HG03066 (cell line): Measurements from ENCODE around the gene HLTF.

Source experiments
- ATAC-seq: cut with Tn5 transposase; IDR thresholded peaks from one replicate; pipeline ENCODE4 v1.9.1; 2021; ENCODE audit warnings: low read depth; ENCODE audit not compliant: unreplicated experiment

The HLTF gene

DNA sequence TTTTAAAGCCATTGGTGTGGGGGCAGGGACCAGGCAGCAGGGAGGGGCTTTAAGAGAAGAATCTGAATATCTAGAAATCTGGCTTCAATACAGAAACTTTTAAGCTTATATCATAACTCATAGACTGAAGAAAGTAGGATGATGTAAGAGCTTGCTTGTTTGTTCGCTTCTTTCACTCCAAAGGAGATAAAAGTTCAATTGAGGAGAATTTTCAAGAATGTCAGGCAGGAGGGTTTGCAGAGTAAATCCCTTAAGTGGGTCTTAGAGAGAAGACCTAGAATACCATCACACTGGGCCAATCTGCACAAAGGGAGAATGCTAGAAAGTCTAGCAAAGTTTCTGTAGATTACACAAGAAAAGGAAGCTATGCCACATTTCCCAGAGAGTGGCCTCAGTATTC lies 4.1 kb upstream of the HLTF start:
- ATAC-seq, result no peak

DNA sequence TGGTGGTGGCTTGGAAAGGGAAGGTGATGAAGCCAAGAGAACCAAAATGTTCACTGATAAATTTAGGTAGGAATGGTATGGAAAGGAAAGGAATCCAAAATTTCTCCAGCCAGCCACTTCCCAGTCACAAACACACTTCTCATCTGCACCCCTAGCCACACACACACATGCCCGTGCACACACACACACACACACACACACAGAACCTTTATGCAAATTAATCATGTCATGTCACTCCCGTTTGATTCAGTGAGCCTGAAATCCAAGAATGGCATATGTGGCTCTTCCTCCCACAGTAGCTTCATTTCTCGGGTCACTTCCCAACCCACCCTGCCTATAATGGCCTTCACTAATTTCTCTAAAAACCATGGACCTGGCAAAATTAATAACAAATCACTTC lies 3.1 kb upstream of the HLTF start:
- no peak for ATAC-seq

DNA sequence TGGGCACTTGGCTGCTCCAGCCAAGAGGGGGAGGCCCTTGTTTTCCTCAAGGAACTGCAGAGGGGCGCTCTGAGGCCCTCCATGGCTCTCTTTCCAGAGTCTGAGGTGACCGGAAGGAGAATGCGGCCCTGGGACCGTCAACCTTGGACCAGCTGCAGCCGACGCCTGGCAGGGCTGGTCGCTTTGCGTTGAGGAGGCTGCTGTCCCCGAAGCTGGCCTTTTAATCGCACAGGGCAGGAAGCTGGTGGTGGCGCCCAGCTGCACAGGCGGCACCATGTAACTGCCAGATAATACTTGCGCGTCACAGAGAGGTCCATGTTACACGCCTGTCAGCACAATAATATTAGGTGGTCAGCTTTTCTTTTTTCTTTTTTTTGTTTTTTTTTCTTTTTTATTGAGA lies 875 bp upstream of the HLTF start:
- ATAC-seq, result no peak

DNA sequence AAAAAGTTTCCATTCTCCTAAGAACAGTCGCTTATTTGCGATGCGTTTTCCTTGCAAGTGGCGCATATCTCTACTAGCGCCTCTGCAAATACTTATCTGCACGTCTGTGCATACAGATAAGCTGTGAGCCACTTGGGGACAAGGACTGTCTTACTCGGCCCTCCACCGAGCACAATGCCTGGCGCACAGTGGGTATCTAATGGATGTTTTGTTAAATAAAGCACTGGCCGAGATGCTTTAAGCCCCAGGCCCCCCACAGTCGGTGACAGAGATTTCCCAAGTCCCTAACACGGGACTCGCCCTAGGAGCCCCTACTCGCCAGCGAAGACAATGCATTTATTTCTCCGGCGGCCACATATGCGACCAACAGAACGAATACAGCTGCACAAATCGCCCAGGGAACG lies 503 bp downstream of the HLTF start:
- ATAC-seq, result peak; percentile 41

DNA sequence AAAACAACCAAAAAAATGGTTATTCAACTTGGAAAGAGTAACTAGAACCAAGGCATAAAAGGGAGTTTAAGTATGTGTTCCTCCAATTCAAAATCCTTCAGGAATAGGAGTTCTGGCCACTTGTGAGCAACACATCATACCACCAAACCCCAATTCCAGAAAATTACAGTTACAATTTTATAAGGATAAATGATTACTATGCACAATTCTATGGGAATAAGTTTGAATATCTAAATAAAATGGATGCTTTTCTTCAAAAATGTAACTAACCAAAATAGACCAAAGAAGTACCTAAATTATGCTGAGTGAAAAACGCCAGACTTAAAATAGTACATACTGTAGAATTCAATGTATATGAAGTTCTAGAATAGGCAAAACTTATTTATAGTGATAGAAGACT lies 4.6 kb downstream of the HLTF start:
- ATAC-seq, result no peak

DNA sequence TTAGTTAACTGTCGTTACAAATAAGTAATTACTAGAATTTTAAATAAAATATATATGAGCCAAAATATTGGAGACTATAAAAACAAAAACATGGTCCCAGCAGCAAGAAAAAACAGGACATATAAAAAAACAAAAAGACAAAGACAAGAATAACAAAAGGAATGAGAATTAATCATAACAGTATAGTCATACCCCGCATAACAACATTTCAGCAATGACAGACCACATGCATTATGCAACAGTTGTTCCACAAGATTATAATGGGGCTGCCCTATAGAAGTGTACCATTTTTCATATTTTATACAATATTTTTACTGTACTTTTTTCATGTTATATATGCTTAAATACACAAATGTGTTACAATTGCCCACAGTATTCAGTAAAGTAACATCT lies 5.6 kb downstream of the HLTF start:
- no peak for ATAC-seq

DNA sequence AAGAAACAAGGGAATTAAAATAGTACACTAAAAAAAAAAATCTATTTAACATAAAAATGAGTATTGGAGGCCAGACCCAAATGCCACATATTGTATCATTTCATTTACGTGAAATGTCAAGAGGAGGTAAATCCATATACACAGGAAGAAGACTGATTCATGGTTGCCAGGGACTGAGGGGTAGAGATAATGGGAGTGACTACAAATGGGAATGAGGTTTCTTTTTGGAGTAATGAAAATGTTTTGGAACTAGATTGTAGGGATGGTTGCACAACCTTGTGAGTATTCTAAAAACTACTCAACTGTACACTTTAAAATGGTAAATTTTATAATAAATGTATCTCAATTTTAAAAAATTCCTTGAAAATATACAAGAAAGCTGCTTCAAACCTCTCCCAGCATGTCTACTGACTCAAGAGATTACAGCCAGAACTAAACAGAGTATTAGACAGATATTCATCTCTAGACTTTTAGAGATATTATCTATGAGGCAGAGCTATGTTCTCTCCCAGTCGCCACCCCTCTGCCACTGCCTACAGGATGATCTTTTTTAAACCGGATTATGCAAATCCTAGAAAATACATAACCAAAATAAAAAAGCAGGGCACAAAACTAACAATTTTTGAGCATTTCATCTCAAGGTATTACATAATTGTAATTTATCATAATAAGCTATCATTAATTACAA lies 6.2 kb downstream of the HLTF start:
- no peak for ATAC-seq

DNA sequence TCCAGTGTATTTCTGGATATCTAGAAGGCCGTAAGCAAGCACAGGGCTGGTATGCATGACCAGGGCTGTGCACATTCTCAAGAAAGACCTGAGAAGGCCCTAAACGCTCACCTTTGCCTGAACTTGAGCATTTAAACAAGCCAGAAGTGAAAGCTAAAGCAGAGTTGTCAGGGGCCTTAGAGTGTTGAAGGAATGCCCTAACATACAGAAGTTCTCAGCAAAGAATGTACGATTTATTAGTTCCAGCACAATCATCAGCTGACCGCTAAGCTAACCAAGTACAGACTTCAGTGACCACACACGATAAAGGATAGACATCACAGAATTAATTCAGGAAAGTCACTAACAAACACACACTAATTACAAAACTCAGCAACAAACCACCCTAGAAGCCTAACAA lies 8.7 kb downstream of the HLTF start:
- ATAC-seq, result no peak

DNA sequence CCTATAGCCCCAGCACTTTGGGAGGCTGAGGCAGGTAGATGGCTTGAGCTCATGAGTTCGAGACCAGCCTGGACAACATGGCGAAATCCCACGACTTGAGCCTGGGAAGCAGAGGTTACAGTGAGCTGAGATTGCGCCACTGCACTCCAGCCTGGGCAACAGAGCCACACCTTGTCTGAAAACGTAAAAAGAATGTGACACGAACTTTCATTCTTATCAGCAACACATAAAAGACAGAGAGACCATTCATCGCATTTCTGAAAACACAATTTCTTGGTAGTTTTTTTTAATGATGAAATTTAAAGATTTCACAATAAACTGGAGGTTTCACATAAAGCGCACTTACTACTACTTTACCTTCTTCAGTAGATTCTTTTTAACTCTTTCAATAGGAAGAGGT lies 18.4 kb downstream of the HLTF start:
- ATAC-seq, result no peak

DNA sequence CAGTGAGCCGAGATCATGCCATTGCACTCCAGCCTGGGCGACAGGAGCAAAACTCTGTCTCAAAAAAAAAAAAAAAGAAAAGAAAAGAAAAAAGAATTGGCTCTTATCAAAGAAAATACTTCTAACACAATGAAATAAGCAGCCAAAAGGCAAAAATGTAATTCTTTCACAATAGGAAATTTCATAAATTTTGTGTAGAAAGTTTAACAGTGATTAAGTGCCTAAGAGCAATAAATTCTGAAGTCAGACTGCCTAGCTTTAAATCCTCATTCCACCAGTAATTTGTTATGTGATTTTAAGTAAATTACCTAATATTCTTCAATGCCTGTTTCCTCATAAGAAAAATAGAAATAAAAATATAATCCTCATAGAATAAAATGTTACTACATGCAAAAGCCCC lies 24.6 kb downstream of the HLTF start:
- ATAC-seq, result no peak

DNA sequence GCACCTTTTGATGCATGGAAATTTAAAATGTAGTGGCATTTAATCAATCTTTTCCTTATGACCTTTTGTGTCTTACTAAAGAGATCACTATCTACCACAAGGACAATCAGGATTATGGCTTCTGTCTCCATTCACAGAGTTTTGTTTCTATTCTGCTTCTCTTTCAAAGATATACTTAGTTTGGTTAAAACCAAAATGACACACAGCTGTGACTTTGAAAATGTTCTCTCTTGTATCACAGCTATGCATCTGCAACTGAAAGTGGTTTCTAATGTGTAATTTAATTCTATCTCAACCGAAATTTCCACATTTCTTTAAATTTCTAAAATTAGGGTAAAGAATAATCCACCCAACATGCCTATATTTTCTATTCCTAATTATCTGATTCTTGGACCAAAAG lies 27.7 kb downstream of the HLTF start:
- peak; percentile 92 for ATAC-seq

DNA sequence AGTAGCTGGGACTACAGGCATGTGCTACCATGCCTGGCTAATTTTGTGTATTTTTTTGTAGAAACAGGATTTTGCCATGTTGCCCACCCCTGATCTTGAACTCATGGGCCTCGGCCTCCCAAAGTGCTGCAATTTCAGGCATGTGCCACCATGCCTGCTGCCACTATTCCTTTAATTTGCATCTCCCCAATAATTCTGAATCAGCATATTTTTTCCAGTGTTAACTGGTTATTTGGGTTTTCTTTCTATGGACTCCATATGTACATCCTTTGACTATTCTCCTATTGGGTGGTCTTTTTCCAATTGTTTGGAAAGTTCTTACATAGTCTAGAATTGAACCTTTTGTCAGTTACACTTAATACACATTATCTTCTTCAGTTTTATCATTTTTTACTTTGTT lies 28.1 kb downstream of the HLTF start:
- ATAC-seq, result no peak

DNA sequence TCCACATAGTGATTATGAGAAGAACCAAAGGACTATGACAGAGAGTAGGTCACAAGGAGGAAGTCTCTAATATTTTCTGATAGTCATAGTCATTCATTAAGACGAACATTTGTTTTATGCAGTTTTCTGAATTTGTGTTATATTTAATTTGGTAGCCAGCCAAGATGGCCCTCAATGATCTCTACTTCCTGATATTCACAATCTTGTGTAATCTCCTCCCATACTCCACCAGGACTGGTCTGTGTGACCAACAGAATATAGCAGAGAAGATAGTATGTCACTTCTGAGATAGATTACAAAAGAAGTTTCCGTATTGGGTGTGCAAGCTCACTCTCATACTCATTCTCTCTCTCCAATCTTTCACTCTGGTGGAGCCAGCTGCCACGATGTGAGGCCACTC lies 30.8 kb downstream of the HLTF start:
- ATAC-seq, result no peak

DNA sequence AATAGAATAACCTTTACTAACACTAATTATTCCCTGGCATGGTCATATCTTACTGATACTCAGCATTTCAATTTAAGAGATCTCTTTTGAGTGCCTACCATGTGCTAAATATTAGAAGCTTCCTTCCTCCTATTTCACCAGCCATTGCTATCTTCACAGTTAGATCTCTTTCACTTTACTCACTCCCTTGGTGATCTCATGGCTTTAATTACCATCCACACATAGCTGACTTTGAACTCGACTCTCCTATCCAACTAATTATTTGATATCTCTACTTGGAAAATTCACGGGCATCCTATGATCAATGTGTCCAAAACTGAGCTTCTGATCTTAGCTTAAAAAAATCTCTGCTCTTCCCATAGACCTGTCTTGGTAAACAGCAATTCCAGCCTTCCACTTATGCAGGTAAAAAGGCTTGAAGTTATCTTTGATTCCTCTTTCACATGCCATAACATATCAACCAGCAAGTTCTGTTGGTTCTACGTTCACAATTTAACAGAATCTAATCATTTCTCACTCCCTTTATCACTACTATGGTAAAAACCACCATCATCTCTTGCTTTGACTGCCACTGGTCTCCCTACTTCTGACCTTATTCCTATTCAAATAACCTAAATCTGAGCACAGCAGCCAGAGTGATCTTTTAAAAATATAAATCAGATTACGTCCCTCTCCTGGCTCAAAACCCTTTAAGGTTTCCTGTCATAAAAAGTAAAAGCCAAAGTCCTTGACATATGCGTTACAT lies 41.8 kb downstream of the HLTF start:
- ATAC-seq, result no peak

DNA sequence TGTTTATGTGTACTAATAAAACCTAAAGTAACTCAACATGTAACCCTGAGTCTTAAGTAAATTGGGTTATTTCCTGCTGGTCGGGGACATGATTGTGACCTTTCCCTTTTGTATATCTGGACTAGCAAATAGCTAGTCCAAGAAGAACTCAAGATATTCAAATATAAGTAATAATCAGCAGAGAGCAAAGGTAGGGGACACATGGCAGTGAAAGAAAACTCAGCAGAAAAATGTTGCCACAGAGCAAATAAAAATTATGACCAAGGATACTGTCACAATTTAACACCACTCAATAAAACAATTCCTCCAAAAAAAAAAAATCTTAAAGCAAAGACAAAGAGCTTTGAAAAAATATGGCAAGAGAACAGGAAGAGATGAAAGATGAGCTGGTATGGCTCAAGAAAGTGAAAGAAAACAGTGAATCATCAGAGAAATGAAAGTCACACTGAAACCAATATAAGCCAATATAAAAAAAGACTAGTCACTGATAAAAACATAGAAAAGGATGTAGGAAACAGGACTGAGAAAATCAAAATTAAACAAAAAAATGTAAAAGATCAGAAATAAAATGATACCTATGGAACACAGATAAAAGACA lies 43.4 kb downstream of the HLTF start:
- peak; percentile 96 for ATAC-seq

DNA sequence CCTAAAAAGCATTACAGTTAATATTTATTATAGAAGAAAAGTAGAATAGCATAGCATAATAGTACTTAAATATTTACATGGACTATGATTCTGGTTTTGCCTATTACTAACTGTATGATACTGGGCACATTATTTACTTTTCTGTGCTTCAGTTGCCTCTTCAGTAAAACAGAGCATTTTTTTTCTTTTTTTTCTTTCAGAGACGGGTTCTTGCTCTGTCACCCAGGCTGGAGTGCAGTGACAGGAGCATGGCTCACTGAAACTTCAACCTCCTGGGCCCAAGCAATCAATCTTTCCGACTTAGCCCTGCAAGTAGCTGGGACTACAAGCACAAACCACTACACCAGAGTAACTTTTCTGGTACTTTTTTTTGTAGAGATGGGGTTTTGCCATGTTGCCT lies 48.0 kb downstream of the HLTF start:
- no peak for ATAC-seq

DNA sequence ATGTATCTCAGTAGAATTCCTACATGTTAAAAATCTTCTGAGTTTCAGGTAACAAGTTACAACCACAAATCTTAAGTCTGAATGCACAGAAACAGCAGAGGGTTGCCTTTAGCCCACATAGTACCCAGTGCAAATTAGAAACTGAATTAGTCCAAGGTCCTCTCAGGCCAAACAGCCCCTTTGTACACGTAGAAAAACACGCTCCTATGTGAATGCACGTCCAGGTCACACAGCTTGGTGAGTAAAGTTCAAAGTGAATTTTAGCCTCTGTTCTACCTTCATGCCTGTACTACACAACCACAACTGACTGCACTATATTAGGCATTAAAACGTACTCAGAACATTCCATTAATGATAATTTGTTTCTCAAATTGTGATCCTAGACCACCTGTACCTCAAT lies 48.6 kb downstream of the HLTF start:
- ATAC-seq, result no peak

DNA sequence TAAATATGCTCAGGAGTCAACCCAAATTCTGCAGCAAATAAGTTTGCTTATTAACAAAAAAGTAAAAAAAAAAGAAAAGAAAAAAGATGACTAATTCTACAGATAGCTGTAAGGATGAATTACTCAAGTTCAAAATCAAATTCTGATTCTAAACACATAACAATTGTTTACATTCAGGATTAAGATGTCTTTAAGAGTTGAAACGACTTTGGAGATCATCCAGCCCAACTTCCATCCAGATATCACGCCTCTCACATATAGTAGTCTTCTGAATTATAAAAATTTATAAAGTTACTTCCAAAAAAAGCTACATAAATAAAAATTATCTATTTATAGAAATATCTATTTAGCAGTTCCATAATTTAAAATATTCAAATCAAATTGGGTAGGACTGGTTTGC lies 55.2 kb downstream of the HLTF start:
- no peak for ATAC-seq

DNA sequence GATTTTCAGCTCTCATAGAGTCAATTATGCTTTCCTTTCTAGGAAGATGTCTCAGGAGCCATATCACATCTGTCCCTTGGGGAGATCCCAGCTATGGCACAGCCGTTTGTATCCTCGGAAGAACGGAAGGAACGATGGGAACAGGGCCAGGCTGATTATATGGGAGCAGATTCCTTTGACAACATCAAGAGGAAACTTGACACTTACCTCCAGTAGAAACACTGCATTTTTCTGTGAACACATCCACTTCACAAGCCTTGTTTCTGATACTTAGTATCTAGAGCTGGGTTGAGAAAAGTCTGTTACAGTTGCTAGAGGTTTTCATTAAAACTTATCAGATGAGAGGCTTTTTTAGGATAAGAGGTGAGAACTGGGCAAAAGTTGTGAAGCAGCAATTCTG lies 59.6 kb downstream of the HLTF start:
- ATAC-seq, result no peak

DNA sequence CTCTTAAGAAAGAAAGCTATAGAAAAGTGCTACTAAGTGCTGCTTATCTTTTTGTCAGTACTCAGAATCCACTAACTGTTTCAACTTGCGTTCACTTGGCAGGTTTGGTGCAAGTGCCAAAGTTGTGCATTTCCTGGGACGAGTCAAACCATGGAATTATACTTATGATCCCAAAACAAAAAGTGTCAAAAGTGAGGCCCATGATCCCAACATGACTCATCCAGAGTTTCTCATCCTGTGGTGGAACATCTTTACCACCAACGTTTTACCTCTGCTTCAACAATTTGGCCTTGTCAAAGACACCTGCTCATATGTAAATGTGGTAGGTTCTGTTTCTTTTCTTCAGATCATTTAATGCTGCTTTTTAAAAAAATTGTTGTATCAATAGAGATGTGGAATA lies 62.4 kb downstream of the HLTF start:
- ATAC-seq, result no peak

DNA sequence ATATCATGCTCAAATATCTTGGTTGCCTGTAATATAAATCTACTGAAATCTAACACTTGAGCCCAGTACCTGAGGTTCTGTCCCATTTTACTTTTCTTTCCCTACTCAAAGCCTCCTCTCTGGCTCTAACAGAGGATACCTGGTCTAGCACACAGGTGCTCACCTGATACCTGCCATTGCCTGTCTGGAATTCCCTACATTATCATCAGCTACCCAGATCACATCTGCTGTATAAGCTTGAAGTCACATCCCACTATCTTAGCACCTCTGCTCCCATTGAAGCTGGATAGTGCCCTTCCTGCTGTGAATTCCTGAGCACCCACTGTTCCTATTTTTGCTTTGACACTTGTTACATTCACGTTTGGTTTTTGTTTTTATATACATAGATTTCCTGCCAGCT lies 64.5 kb downstream of the HLTF start:
- ATAC-seq, result no peak

DNA sequence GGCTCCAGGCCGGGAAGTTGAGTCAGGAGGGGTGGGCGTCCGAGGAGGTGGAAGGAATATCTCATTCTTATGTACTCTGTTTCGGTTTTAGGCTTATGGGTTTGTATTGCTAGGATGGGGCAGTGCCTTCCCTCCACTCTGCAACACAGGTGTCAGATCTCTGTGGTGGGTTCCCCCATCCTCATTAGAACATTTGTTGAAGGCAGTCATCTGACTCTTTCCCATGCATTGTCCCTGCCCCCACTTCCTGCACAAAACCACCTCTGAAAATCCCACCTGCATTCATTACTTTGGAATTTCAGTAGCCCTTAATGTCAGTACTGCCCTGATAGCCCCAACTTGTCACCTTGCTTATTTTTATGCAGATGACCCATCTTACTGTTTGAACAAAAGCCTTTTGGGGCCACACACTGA lies 65.5 kb downstream of the HLTF start:
- no peak for ATAC-seq
